Lower lobe of right lung (tissue), 2 donors: ENCODE measurements around the gene LMCD1. TPM values are rescaled to one million over a fixed set of nuclear protein-coding genes. Genes with fewer than 3 reads are reported as not detected.
A peak's percentile ranks its signal among the peaks of the same experiment; 100 is the strongest.

Experiments
- ATAC-seq, 2 donors: fragments of 200-7000 bp; cut with Tn5 transposase; one replicate each; pipeline ENCODE4 v1.9.1; 2020 to 2022; ENCODE audit warnings: mild to moderate bottlenecking in 2 of 2, moderate library complexity in 2 of 2
- DNase-seq: peaks from one replicate; pipeline ENCODE4 v3.0.0-alpha.2; 2020
- H3K27ac ChIP-seq: fragments of 200-600 bp; one replicate; pipeline ENCODE4 v1.8.0; 2022
- H3K27me3 ChIP-seq: fragments of 200-600 bp; one replicate; pipeline ENCODE4 v1.8.0; 2022; ENCODE audit warnings: low read depth
- H3K36me3 ChIP-seq: fragments of 200-600 bp; one replicate; pipeline ENCODE4 v1.8.0; 2022; ENCODE audit warnings: mild to moderate bottlenecking
- H3K4me1 ChIP-seq: fragments of 200-600 bp; one replicate; pipeline ENCODE4 v1.8.0; 2022
- H3K4me3 ChIP-seq: fragments of 200-600 bp; one replicate; pipeline ENCODE4 v1.8.0; 2022; ENCODE audit warnings: mild to moderate bottlenecking
- H3K9me3 ChIP-seq: fragments of 200-600 bp; one replicate; pipeline ENCODE4 v1.8.0; 2022
- intact Hi-C: fragments of 100-400 bp; cut with DNase I; formaldehyde crosslinking; loops from one replicate; pipeline ENCODE4 v1.11.0; 2022
- total RNA-seq: library from RNA; stranded (reverse); fragmentation: NEBNext Ultra II Directional; extraction: Animal tissue kit (Norgen Biotek cat#: 25700); gene quantifications from one replicate; pipeline ENCODE4 v1.2.1, GENCODE V29; 2021
- TF ChIP-seq, protein P1 (sequence below): fragments of 200-600 bp; IDR thresholded peaks from one replicate; pipeline ENCODE4 v1.8.0; 2022; ENCODE audit warnings: antibody characterized with exemption, mild to moderate bottlenecking
- donor health status: DM: no; HTN: yes; CAD: no; lungs with severe emphysema.

The LMCD1 gene
- total RNA-seq, 1 donor from 2014 or later: 93.6 TPM

DNA sequence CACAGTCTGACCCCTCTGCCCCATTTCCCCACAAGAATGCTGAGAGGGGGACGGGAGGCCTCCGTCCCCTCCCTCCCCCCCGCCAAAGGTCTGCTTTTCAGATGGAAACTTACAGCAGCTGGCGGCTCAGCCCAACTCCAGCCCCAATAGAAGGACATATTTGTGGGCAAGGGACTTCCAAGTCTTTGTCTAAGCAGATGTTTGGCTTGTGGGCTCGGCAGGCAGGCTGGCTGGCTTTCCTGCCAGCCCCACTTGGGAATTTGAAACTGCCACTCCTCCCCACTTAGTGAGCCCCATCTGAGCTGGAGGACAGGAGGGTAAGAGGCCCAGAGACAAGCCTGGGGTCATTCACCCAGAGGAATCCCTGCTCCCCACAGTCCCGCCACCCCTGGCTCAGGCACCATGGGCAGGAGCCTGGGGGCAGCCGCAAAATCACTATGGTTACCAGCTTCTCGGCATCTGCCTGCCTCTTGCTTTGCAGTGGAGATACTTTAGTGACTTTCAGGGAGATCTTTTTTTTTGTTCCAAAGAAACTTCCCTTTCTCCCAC is 53.6 kb downstream of the LMCD1 start:
- H3K27me3 ChIP-seq: no peaks in the 10 kb centered on the region
- DNase-seq: no peak
- no peak overlapping the region for H3K4me3 ChIP-seq
- H3K27ac ChIP-seq: peak overlapping the region; percentile 58
- intact Hi-C loops: no loop called here
- TF ChIP-seq, protein P1, sequence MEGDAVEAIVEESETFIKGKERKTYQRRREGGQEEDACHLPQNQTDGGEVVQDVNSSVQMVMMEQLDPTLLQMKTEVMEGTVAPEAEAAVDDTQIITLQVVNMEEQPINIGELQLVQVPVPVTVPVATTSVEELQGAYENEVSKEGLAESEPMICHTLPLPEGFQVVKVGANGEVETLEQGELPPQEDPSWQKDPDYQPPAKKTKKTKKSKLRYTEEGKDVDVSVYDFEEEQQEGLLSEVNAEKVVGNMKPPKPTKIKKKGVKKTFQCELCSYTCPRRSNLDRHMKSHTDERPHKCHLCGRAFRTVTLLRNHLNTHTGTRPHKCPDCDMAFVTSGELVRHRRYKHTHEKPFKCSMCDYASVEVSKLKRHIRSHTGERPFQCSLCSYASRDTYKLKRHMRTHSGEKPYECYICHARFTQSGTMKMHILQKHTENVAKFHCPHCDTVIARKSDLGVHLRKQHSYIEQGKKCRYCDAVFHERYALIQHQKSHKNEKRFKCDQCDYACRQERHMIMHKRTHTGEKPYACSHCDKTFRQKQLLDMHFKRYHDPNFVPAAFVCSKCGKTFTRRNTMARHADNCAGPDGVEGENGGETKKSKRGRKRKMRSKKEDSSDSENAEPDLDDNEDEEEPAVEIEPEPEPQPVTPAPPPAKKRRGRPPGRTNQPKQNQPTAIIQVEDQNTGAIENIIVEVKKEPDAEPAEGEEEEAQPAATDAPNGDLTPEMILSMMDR: no peak
- H3K9me3 ChIP-seq: no peaks in the 10 kb centered on the region
- peak; percentile 24 to 64 for ATAC-seq
- H3K4me1 ChIP-seq: peaks cover 46% of the 10 kb centered on the region
- H3K36me3 ChIP-seq: peaks cover 17% of the 10 kb centered on the region

GRCh38 chr3:8555725-8556472 is 54.3 kb downstream of the LMCD1 start:
- intact Hi-C loops: no loop called here
- no peak for DNase-seq

GRCh38 chr3:8556473-8556869 is 54.8 kb downstream of the LMCD1 start:
- DNase-seq (no peak), ATAC-seq (no peak)
- Histone ChIP-seq H3K27ac (no peak overlapping the region), H3K4me3 (no peak overlapping the region), H3K9me3 (no peaks in the 10 kb centered on the region), H3K36me3 (peaks cover 14% of the 10 kb centered on the region), H3K4me1 (peaks cover 48% of the 10 kb centered on the region), H3K27me3 (no peaks in the 10 kb centered on the region)
- intact Hi-C loops: no loop called here
- TF ChIP-seq, protein P1: no peak

More at GRCh38 chr3:8555725-8556472, 54.3 kb downstream of the LMCD1 start:
- no peaks in the 10 kb centered on the region for H3K9me3 ChIP-seq
- no peak for ATAC-seq
- H3K27ac ChIP-seq: peak overlapping the region; percentile 58
- peaks cover 50% of the 10 kb centered on the region for H3K4me1 ChIP-seq
- TF ChIP-seq, protein P1: no peak
- H3K27me3 ChIP-seq: no peaks in the 10 kb centered on the region
- H3K4me3 ChIP-seq: no peak overlapping the region
- H3K36me3 ChIP-seq: peaks cover 14% of the 10 kb centered on the region

GRCh38 chr3:8557298-8557697 is 55.7 kb downstream of the LMCD1 start:
- no peak for DNase-seq
- H3K27me3 ChIP-seq: no peaks in the 10 kb centered on the region

DNA sequence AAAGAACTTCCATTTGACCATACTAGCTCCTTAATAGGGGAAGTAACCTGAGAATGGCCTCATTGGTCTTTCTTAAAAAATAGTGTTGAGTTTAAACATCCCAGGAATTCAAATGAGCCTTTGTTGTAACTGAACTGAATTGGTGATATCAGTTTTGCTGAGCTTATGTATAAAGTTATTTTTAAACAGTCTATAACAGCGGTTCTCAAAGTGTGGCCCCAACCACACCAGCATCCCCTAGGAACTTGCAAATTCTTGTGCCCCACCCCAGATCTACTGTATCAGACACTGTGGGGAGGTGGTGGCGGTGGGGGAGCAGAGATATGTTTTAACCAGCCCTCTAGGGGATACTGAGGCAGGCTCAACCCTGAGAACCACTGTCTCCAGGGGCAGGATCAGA is 57.0 kb downstream of the LMCD1 start:
- DNase-seq: no peak
- H3K4me3 ChIP-seq: no peak overlapping the region
- no peaks in the 10 kb centered on the region for H3K9me3 ChIP-seq
- ATAC-seq: no peak
- no peaks in the 10 kb centered on the region for H3K27me3 ChIP-seq
- H3K27ac ChIP-seq: no peak overlapping the region
- intact Hi-C loops: no loop called here
- TF ChIP-seq, protein P1: no peak
- H3K36me3 ChIP-seq: peaks cover 5% of the 10 kb centered on the region
- H3K4me1 ChIP-seq: peaks cover 46% of the 10 kb centered on the region

More at GRCh38 chr3:8557298-8557697, 55.7 kb downstream of the LMCD1 start:
- H3K27ac ChIP-seq: peak overlapping the region; percentile 48
- no peak overlapping the region for H3K4me3 ChIP-seq
- H3K4me1 ChIP-seq: peaks cover 46% of the 10 kb centered on the region
- intact Hi-C loops: no loop called here
- TF ChIP-seq, protein P1: no peak
- H3K9me3 ChIP-seq: no peaks in the 10 kb centered on the region
- ATAC-seq: peak in 1 of 2 donors; percentile 30
- H3K36me3 ChIP-seq: peaks cover 6% of the 10 kb centered on the region
